B cell (primary cell): ENCODE results near the gene SFMBT2. TPM values are rescaled to one million over a fixed set of nuclear protein-coding genes. Genes with fewer than 3 reads are reported as not detected.

ENCODE experiments used
- ATAC-seq: fragments of 200-7000 bp; cut with Tn5 transposase; one replicate; pipeline ENCODE4 v1.10.0; 2021; ENCODE audit warnings: low read depth, mild to moderate bottlenecking, moderate number of reproducible peaks, moderate library complexity
- CTCF ChIA-PET: fragments of 350-600 bp; sonication (Branson Sonifier 250); formaldehyde crosslinking; loops from one replicate; lab custom pipeline; 2021; ENCODE audit warnings: antibody characterized with exemption, inconsistent platforms; lab: Charles Lee
- POLR2A ChIA-PET: fragments of 350-600 bp; sonication (Branson Sonifier 250); formaldehyde crosslinking; loops from one replicate; lab custom pipeline; 2021; ENCODE audit warnings: antibody characterized with exemption; lab: Charles Lee
- DNase-seq: peaks from one replicate; pipeline ENCODE4 v3.0.0; 2013
- H2AFZ ChIP-seq: 2 replicates; pipeline ENCODE4 v1.6.1; 2012; ENCODE audit warnings: mild to moderate bottlenecking, low read depth, low read length; ENCODE audit not compliant: insufficient read depth, poor library complexity, severe bottlenecking
- H3K27ac ChIP-seq, 2 donors: 1 replicate in 1 of 2; 2 replicates in 1 of 2; pipeline ENCODE4 v1.5.1; 2012 to 2013; ENCODE audit warnings: low read length in 2 of 2, mild to moderate bottlenecking in 2 of 2, moderate library complexity in 1 of 2
- H3K27me3 ChIP-seq, 4 experiments: fragments of 200-600 bp in 1 of 4; sonication (generic) in 1 of 4; replicated peaks in 1 of 4; 1 replicate in 2 of 4; 2 replicates in 2 of 4; pipeline versions ENCODE4 v1.6.1 to v1.7.0; 2013 to 2016; ENCODE audit warnings: low read length in 3 of 4, mild to moderate bottlenecking in 2 of 4, mixed read lengths in 1 of 4, moderate library complexity in 1 of 4; ENCODE audit not compliant: insufficient read depth in 4 of 4, control insufficient read depth in 3 of 4; ENCODE audit errors: control extremely low read depth in 1 of 4
- H3K36me3 ChIP-seq, 2 experiments: replicated peaks in 1 of 2; 1 replicate in 1 of 2; 2 replicates in 1 of 2; pipeline versions ENCODE4 v1.6.1 to v1.7.1; 2013; ENCODE audit warnings: low read length in 1 of 2; ENCODE audit not compliant: insufficient read depth in 2 of 2, control insufficient read depth in 1 of 2; ENCODE audit errors: control extremely low read depth in 1 of 2, extremely low read depth in 1 of 2
- H3K4me1 ChIP-seq, 2 donors: fragments of 200-600 bp in 1 of 2; sonication (generic) in 1 of 2; 1 replicate in 1 of 2; 2 replicates in 1 of 2; pipeline versions ENCODE4 v1.5.1 to v1.6.1; 2013 to 2017; ENCODE audit warnings: low read length in 2 of 2; ENCODE audit not compliant: control insufficient read depth in 2 of 2, insufficient read depth in 2 of 2
- H3K4me2 ChIP-seq: replicated peaks from 2 replicates; pipeline ENCODE3; 2012; ENCODE audit warnings: mild to moderate bottlenecking, low read depth, low read length; ENCODE audit not compliant: poor library complexity, severe bottlenecking
- H3K4me3 ChIP-seq, 5 experiments: fragments of 200-600 bp in 1 of 5; sonication (generic) in 1 of 5; 1 replicate in 3 of 5; 2 replicates in 2 of 5; pipeline versions ENCODE4 v1.5.1 to v1.7.0; 2011 to 2016; ENCODE audit warnings: low read length in 4 of 5, mild to moderate bottlenecking in 4 of 5, low read depth in 2 of 5, control low read depth in 1 of 5, moderate library complexity in 1 of 5; ENCODE audit not compliant: insufficient read depth in 1 of 5; ENCODE audit errors: control extremely low read depth in 1 of 5, extremely low read depth in 1 of 5
- H3K79me2 ChIP-seq: fragments of 200-600 bp; sonication (generic); one replicate; pipeline ENCODE4 v1.6.0; 2016; ENCODE audit warnings: low read length; ENCODE audit not compliant: control insufficient read depth, insufficient read depth
- H3K9ac ChIP-seq: fragments of 200-600 bp; sonication (generic); 2 replicates; pipeline ENCODE4 v1.6.1; 2017; ENCODE audit warnings: mild to moderate bottlenecking, low read length, moderate library complexity
- H3K9me3 ChIP-seq, 3 donors: one replicate each; pipeline versions ENCODE4 v1.6.1 to v1.7.1; 2013; ENCODE audit warnings: low read length in 2 of 3; ENCODE audit not compliant: control insufficient read depth in 2 of 3, insufficient read depth in 1 of 3; ENCODE audit errors: control extremely low read depth in 1 of 3
- H4K20me1 ChIP-seq: 2 replicates; pipeline ENCODE4 v1.6.0; 2012; ENCODE audit warnings: mild to moderate bottlenecking, low read length; ENCODE audit not compliant: insufficient read depth, control insufficient read depth, poor library complexity, severe bottlenecking
- H3K27ac Mint-ChIP-seq: one replicate; pipeline ENCODE4 v1.8.0; 2021; ENCODE audit warnings: mixed read lengths
- H3K27me3 Mint-ChIP-seq: one replicate; pipeline ENCODE4 v1.8.0; 2021; ENCODE audit warnings: mixed read lengths
- H3K4me1 Mint-ChIP-seq: one replicate; pipeline ENCODE4 v1.8.0; 2021; ENCODE audit warnings: mixed read lengths
- H3K4me3 Mint-ChIP-seq: one replicate; pipeline ENCODE4 v1.8.0; 2021; ENCODE audit warnings: mixed read lengths
- H3K9me3 Mint-ChIP-seq: one replicate; pipeline ENCODE4 v1.8.0; 2022; ENCODE audit warnings: mixed read lengths; ENCODE audit not compliant: insufficient read depth
- CTCF ChIP-seq: fragments of 200-600 bp; IDR thresholded peaks from one replicate; pipeline ENCODE4 v1.8.0; 2022; ENCODE audit warnings: antibody characterized with exemption, mild to moderate bottlenecking
- EZH2 ChIP-seq: IDR thresholded peaks from 2 replicates; pipeline ENCODE4 v1.6.1; 2012; ENCODE audit warnings: borderline replicate concordance, low read depth, mild to moderate bottlenecking, moderate library complexity, low read length; ENCODE audit not compliant: insufficient read depth, poor library complexity, severe bottlenecking
- WGBS: methylation state at CpG from one replicate; pipeline ENCODE4 v1.1.5; 2013; ENCODE audit warnings: missing lambda C conversion rate; ENCODE audit not compliant: insufficient coverage; 5-methylcytosine and 5-hydroxymethylcytosine counted together
- intact Hi-C: fragments of 100-400 bp; cut with micrococcal nuclease; formaldehyde crosslinking; loops from one replicate; pipeline ENCODE4 v1.10.0; 2022
- polyA plus RNA-seq: library from polyadenylated mRNA; depleted of rRNA; stranded (reverse); fragments of >200 nt; gene quantifications from 2 replicates; pipeline ENCODE4 v1.2.3, GENCODE V29; 2012
- total RNA-seq, 2 donors: library from RNA; stranded (reverse); fragments of 120-200 nt in 1 of 2; gene quantifications; 1 replicate in 1 of 2; 2 replicates in 1 of 2; pipeline versions ENCODE4 v1.2.3 to v1.2.4, GENCODE V29; 2013 to 2022

SFMBT2 gene
- total and polyA plus RNA-seq, 2 donors (not counting 1 experiment from before 2014, with no cell fraction given), result 2.3 to 24.0 TPM

- Mint-ChIP-seq H3K4me3 (no peak overlapping the region), H3K9me3 (no peaks in the 10 kb centered on the region), H3K27me3 (no peaks in the 10 kb centered on the region), H3K4me1 (peaks cover 5% of the 10 kb centered on the region), H3K27ac (no peak overlapping the region)
- WGBS, result 95% methylated on average over 11 of the region's 12 CpGs
- H3K4me1 ChIP-seq, result no peaks in the 10 kb centered on the region
- H3K27ac ChIP-seq, result no peak overlapping the region
- CTCF ChIA-PET, result no interaction called here
- H3K9me3 ChIP-seq, result no peaks in the 10 kb centered on the region
- no peak overlapping the region for H3K4me2 ChIP-seq
- H4K20me1 ChIP-seq, result no peaks in the 10 kb centered on the region
- H3K4me3 ChIP-seq, result no peak overlapping the region
- no peak overlapping the region for H2AFZ ChIP-seq
- ATAC-seq, result no peak
- no peak for DNase-seq
- POLR2A ChIA-PET, result no interaction called here
- H3K79me2 ChIP-seq, result peaks cover 52% of the 10 kb centered on the region
- H3K36me3 ChIP-seq, result no peaks in the 10 kb centered on the region
- no peak overlapping the region for H3K9ac ChIP-seq
- intact Hi-C loops, result no loop called here
- no peaks in the 10 kb centered on the region for H3K27me3 ChIP-seq
- no peak for TF ChIP-seq EZH2
- TF ChIP-seq CTCF, result no peak
Measured at GRCh38 chr10:7288060-7288690, 122.7 kb downstream of the SFMBT2 start.

GRCh38 chr10:7287377-7287776, 123.5 kb downstream of the SFMBT2 start:
- Mint-ChIP-seq H3K4me3 (no peak overlapping the region), H3K4me1 (peaks cover 5% of the 10 kb centered on the region), H3K9me3 (no peaks in the 10 kb centered on the region), H3K27me3 (no peaks in the 10 kb centered on the region), H3K27ac (no peak overlapping the region)
- H3K27ac ChIP-seq, result no peak overlapping the region
- ATAC-seq (no peak), DNase-seq (no peak)
- no peaks in the 10 kb centered on the region for H3K27me3 ChIP-seq
- no peak overlapping the region for H3K9ac ChIP-seq
- H3K4me3 ChIP-seq, result no peak overlapping the region
- no peaks in the 10 kb centered on the region for H4K20me1 ChIP-seq
- ChIA-PET POLR2A (no interaction called here), CTCF (no interaction called here)
- peaks cover 44% of the 10 kb centered on the region for H3K79me2 ChIP-seq
- intact Hi-C loops, result no loop called here
- no peak overlapping the region for H2AFZ ChIP-seq
- H3K9me3 ChIP-seq, result no peaks in the 10 kb centered on the region
- TF ChIP-seq CTCF (no peak), EZH2 (no peak)
- H3K4me2 ChIP-seq, result no peak overlapping the region
- WGBS, result 100% methylated on average over 2 of the region's 3 CpGs
- H3K4me1 ChIP-seq, result no peaks in the 10 kb centered on the region
- no peaks in the 10 kb centered on the region for H3K36me3 ChIP-seq
